Measurements from ENCODE around the gene LRRC3B. TPM values are rescaled to one million over a fixed set of nuclear protein-coding genes. Genes with fewer than 3 reads are reported as not detected.

LRRC3B gene
- total and polyA plus RNA-seq, 2 donors (not counting 3 experiments of a cell fraction or from before 2014, with no cell fraction given) = not detected

- Histone ChIP-seq H3K4me2 (ENCODE audit: insufficient read depth, low read length) (no peak overlapping the region), H3K9me3 (replicated peaks; ENCODE audit: control insufficient read depth, insufficient read depth, low read length) (peaks cover 3% of the 10 kb centered on the region), H3K4me3 (replicated peaks in 1 of 3; ENCODE audit: insufficient read depth in 1 of 3, low read depth in 1 of 3, low read length in 3 of 3) (no peak overlapping the region), H3K9me1 (replicated peaks; ENCODE audit: control insufficient read depth, extremely low read depth, insufficient read depth, low read length) (no peaks in the 10 kb centered on the region), H2AFZ (ENCODE audit: low read depth, low read length) (no peak overlapping the region), H3K36me3 (ENCODE audit: control insufficient read depth in 2 of 2, extremely low read depth in 1 of 2, insufficient read depth in 2 of 2, low read length in 2 of 2) (no peaks in the 10 kb centered on the region), H3K79me2 (ENCODE audit: control insufficient read depth, insufficient read depth, low read length) (no peaks in the 10 kb centered on the region), H3K9ac (replicated peaks; ENCODE audit: extremely low read depth, insufficient read depth, low read length) (no peak overlapping the region), H4K20me1 (replicated peaks; ENCODE audit: control insufficient read depth, extremely low read depth, insufficient read depth, low read length) (no peaks in the 10 kb centered on the region), H3K4me1 (ENCODE audit: control insufficient read depth, extremely low read depth, insufficient read depth, low read length) (no peaks in the 10 kb centered on the region), H3K27me3 (ENCODE audit: control insufficient read depth in 2 of 2, insufficient read depth in 2 of 2, low read length in 2 of 2) (no peaks in the 10 kb centered on the region), H3K27ac (ENCODE audit: insufficient read depth, low read depth, low read length) (no peak overlapping the region)
- TF ChIP-seq JUN (IDR thresholded peaks at IDR 0.05; ENCODE audit: borderline replicate concordance, insufficient read depth, insufficient read length, low read depth) = no peak
- TF ChIP-seq MAX (IDR thresholded peaks at IDR 0.05; ENCODE audit: insufficient read depth, insufficient read length) = no peak
- TF ChIP-seq POLR2A (IDR thresholded peaks at IDR 0.05; ENCODE audit: low read depth, low read length) = no peak
- no peak for TF ChIP-seq POLR2AphosphoS5 (IDR thresholded peaks at IDR 0.05; ENCODE audit: insufficient read depth, low read depth, low read length)
- TF ChIP-seq CTCF (IDR thresholded peaks at IDR 0.05; ENCODE audit: extremely low read depth in 1 of 2, insufficient read depth in 1 of 2, low read depth in 1 of 2, low read length in 2 of 2) = no peak
- TF ChIP-seq EZH2 (IDR thresholded peaks at IDR 0.05; ENCODE audit: borderline replicate concordance, low read depth, low read length, severe bottlenecking) = no peak
- TF ChIP-seq MYC (IDR thresholded peaks at IDR 0.05; ENCODE audit: low read depth, low read length) = no peak
- TF ChIP-seq GATA2 (IDR thresholded peaks at IDR 0.05; ENCODE audit: insufficient read depth, insufficient read length, low read depth, low read length) = no peak
- TF ChIP-seq FOS (IDR thresholded peaks at IDR 0.05; ENCODE audit: borderline replicate concordance, insufficient read depth, low read length) = no peak
- ChIA-PET CTCF (no interaction called here), POLR2A (no interaction called here)
- FAIRE-seq = no peak
- no TSS peak for BruUV-seq (replicated peaks)
- dilution Hi-C loops (cut with MboI; ENCODE audit: extremely low pct_ligation_motif_present, low sequenced_read_pairs) = no loop called here
- intact Hi-C loops (cut with micrococcal nuclease) = no loop called here
- no peak for DNase-seq (ENCODE audit: low read depth, low spot score)
These were observed 127.7 kb downstream of the LRRC3B start for GRCh38 chr3:26750263-26750662.

All from endothelial cell of umbilical vein (primary cell).